Muscle of leg (tissue), 11 donors: Measurements from ENCODE around the gene AADACL3. TPM values are rescaled to one million over a fixed set of nuclear protein-coding genes. Genes with fewer than 3 reads are reported as not detected.

Source experiments
- DNase-seq: peaks from one replicate; pipeline ENCODE4 v3.0.0; 2013
- H3K27ac ChIP-seq: one replicate; pipeline ENCODE4 v1.5.1; 2013; ENCODE audit warnings: mild to moderate bottlenecking, low read length, control low read depth
- H3K27me3 ChIP-seq: one replicate; pipeline ENCODE4 v1.6.1; 2013; ENCODE audit warnings: low read length; ENCODE audit not compliant: control insufficient read depth, insufficient read depth
- H3K36me3 ChIP-seq: one replicate; pipeline ENCODE4 v1.6.1; 2013; ENCODE audit warnings: low read length; ENCODE audit not compliant: control insufficient read depth, insufficient read depth
- H3K4me1 ChIP-seq: one replicate; pipeline ENCODE4 v1.6.1; 2013; ENCODE audit warnings: low read length; ENCODE audit not compliant: control insufficient read depth, insufficient read depth
- H3K4me3 ChIP-seq: one replicate; pipeline ENCODE4 v1.5.1; 2013; ENCODE audit warnings: low read length, control low read depth
- H3K9me3 ChIP-seq: replicated peaks from 2 replicates; pipeline ENCODE4 v1.6.1; 2013; ENCODE audit warnings: low read depth, low read length; ENCODE audit not compliant: control insufficient read depth
- WGBS: methylation state at CpG from one replicate; pipeline ENCODE4 v1.1.5; 2013; ENCODE audit warnings: missing lambda C conversion rate; ENCODE audit not compliant: insufficient coverage; 5-methylcytosine and 5-hydroxymethylcytosine counted together
- polyA plus RNA-seq, 8 donors: library from polyadenylated mRNA; unstranded; fragments of 120-200 nt; gene quantifications; one replicate each; pipeline versions ENCODE4 v1.2.1 to v1.2.3, GENCODE V29; 2013; ENCODE audit warnings: inconsistent platforms in 1 of 8, low replicate concordance in 1 of 8; ENCODE audit not compliant: insufficient read length in 8 of 8, insufficient read depth in 1 of 8
- total RNA-seq: library from RNA; stranded (reverse); fragments of 120-200 nt; gene quantifications from one replicate; pipeline ENCODE4 v1.2.4, GENCODE V29; 2013

The AADACL3 gene
- total and polyA plus RNA-seq, 9 donors = 0.14 TPM; not detected in 8

- DNase-seq = no peak
- Histone ChIP-seq H3K4me3 (no peak overlapping the region), H3K27me3 (no peaks in the 10 kb centered on the region), H3K9me3 (no peaks in the 10 kb centered on the region), H3K36me3 (no peaks in the 10 kb centered on the region), H3K4me1 (no peaks in the 10 kb centered on the region), H3K27ac (no peak overlapping the region)
- 69% methylated on average over 3 of the region's 8 CpGs for WGBS
Measured at GRCh38 chr1:12775443-12775842, 59.5 kb downstream of the AADACL3 start.

GRCh38 chr1:12776801-12777557 is 61.1 kb downstream of the AADACL3 start:
- no peaks in the 10 kb centered on the region for H3K36me3 ChIP-seq
- no peak overlapping the region for H3K27ac ChIP-seq
- 84% methylated on average over 14 of the region's 15 CpGs for WGBS
- no peak overlapping the region for H3K4me3 ChIP-seq
- no peak for DNase-seq
- no peaks in the 10 kb centered on the region for H3K4me1 ChIP-seq
- no peaks in the 10 kb centered on the region for H3K27me3 ChIP-seq
- H3K9me3 ChIP-seq = no peaks in the 10 kb centered on the region

Other genes with a start within 250 kb of the AADACL3 start
- 29.0 TPM for gene DHRS3, start 97.9 kb upstream of the AADACL3 start, total RNA-seq
- gene DHRS3, start 97.9 kb upstream of the AADACL3 start, polyA plus RNA-seq = 10 to 100 TPM; 11.4 to 24.7 (median 20.0) TPM
- gene AADACL4, start 72.0 kb upstream of the AADACL3 start, total RNA-seq = 0.04 TPM
- gene AADACL4, start 72.0 kb upstream of the AADACL3 start, polyA plus RNA-seq = under 1 TPM in 1 of 8 donors, not detected in 7; 0.12 TPM
- gene CFAP107, start 30.1 kb downstream of the AADACL3 start, total RNA-seq = 0.62 TPM
- gene CFAP107, start 30.1 kb downstream of the AADACL3 start, polyA plus RNA-seq = 1 to 10 TPM in 3 of 8 donors, under 1 TPM in 5; 0.26 to 2.3 (median 0.97) TPM
- gene PRAMEF12, start 57.6 kb downstream of the AADACL3 start, total RNA-seq = not detected
- not detected for gene PRAMEF12, start 57.6 kb downstream of the AADACL3 start, polyA plus RNA-seq
- not detected for gene PRAMEF1, start 75.3 kb downstream of the AADACL3 start, total RNA-seq
- not detected for gene PRAMEF1, start 75.3 kb downstream of the AADACL3 start, polyA plus RNA-seq
- not detected for gene PRAMEF11, start 115.3 kb downstream of the AADACL3 start, total RNA-seq
- gene PRAMEF11, start 115.3 kb downstream of the AADACL3 start, polyA plus RNA-seq = not detected
- not detected for gene HNRNPCL1, start 132.6 kb downstream of the AADACL3 start, total RNA-seq
- under 1 TPM in 3 of 8 donors, not detected in 5; 0.13 to 0.24 (median 0.15) TPM for gene HNRNPCL1, start 132.6 kb downstream of the AADACL3 start, polyA plus RNA-seq
- gene PRAMEF2, start 141.0 kb downstream of the AADACL3 start, total RNA-seq = not detected
- gene PRAMEF2, start 141.0 kb downstream of the AADACL3 start, polyA plus RNA-seq = not detected
- not detected for gene PRAMEF4, start 170.1 kb downstream of the AADACL3 start, total RNA-seq
- not detected for gene PRAMEF4, start 170.1 kb downstream of the AADACL3 start, polyA plus RNA-seq
- not detected for gene PRAMEF10, start 182.2 kb downstream of the AADACL3 start, total RNA-seq
- not detected for gene PRAMEF10, start 182.2 kb downstream of the AADACL3 start, polyA plus RNA-seq
- not detected for gene PRAMEF7, start 200.5 kb downstream of the AADACL3 start, total RNA-seq
- gene PRAMEF7, start 200.5 kb downstream of the AADACL3 start, polyA plus RNA-seq = not detected
- gene PRAMEF6, start 231.5 kb downstream of the AADACL3 start, total RNA-seq = not detected
- gene PRAMEF6, start 231.5 kb downstream of the AADACL3 start, polyA plus RNA-seq = not detected